Adrenal gland (tissue), 5 donors: ENCODE data around the gene RNF5.

Experiments
- CTCF ChIP-seq, 6 experiments: fragments of 450-650 bp in 4 of 6; fragments of 200-600 bp in 2 of 6; sonication (generic) in 1 of 6; IDR thresholded peaks; 1 replicate in 5 of 6; 2 replicates in 1 of 6; pipeline versions ENCODE4 v1.5.1 to v1.8.0; 2016 to 2021; ENCODE audit warnings: antibody characterized with exemption in 6 of 6, mild to moderate bottlenecking in 2 of 6, moderate library complexity in 1 of 6
- POLR2A ChIP-seq, 2 donors: fragments of 450-650 bp; IDR thresholded peaks; one replicate each; pipeline ENCODE4 v1.6.1; 2017; ENCODE audit warnings: antibody characterized with exemption in 2 of 2, mild to moderate bottlenecking in 2 of 2, moderate library complexity in 1 of 2
- donor health status: DM: no; HTN: no; CAD: no.

DNA sequence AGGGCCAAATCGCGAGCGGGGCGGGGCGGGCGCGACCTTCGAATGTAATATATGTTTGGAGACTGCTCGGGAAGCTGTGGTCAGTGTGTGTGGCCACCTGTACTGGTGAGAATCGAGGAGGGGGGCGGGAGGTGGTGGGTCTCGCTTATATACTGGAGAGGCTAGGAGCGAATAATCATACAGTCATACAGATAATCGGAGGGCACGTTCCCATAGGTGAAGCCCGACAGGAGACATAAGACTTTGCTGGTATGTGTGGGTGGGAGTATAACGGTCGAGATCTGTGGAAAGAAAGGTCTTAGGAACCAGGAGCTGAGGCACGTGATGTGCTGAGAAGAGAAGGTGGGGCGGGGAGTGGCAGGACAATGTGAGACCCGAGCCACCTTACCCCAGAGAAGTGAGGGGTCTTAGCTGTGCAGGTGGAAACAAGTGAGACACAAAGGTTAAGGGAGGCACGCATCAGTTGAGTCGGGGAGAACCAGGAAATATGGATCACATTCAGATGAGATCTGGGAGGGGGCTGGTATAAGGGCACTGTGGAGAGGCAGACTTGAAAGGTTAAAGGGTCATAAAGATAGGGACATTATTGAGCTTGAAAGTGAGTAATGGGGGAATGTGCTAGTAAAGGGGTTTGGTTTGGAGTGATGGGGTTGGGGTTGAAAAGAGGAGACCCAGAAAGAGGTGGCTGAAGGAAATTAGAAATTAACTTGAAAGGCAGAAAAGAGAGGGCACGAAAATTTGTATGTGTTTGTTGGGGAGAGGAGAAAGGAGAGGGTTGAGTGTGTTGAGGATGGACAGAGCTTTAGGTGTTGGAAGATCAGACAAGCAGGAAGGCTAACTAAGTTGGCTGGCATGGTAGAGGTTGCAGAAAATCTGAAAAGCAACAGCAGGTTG lies 589 bp downstream of the RNF5 start:
- no peak for TF ChIP-seq POLR2A (IDR thresholded peaks at IDR 0.05)
- no peak for TF ChIP-seq CTCF (IDR thresholded peaks at IDR 0.05)
